Measurements from ENCODE around the gene ZNF444. TPM values are rescaled to one million over a fixed set of nuclear protein-coding genes. Genes with fewer than 3 reads are reported as not detected.
"Not testable (repeated sequence)": the region's sequence is repeated elsewhere in the genome, so short reads cannot be mapped to it uniquely, and the experiment has no call there.

The ZNF444 gene
- total RNA-seq, 1 donor from 2014 or later = 19.2 TPM

DNA sequence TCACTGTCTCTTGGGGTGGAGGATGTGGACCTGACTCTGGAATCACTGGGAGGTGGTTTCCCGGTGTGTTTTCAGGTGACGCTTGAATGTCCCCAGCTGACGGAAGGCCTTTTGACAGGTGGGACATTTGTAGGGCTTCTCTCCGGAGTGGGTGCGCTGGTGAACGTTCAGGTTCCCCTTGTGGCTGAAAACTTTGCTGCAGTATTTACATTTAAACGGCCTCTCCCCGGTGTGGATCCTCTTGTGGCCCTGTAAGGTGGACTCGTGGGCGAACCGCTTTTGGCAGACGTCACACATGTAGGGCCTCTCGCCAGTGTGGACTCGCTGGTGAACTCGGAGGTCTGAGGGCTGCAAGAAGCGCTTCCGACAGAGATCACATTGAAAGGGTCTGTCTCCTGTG, 48.7 kb downstream of the ZNF444 start:
- no peak for DNase-seq
- no peak overlapping the region for H3K4me3 ChIP-seq
- intact Hi-C loops (cut with micrococcal nuclease) = no loop called here
- no peaks in the 10 kb centered on the region for H3K4me1 ChIP-seq
- H3K27me3 ChIP-seq (ENCODE audit: low read depth) = peaks cover 21% of the 10 kb centered on the region
- TF ChIP-seq, protein P1, sequence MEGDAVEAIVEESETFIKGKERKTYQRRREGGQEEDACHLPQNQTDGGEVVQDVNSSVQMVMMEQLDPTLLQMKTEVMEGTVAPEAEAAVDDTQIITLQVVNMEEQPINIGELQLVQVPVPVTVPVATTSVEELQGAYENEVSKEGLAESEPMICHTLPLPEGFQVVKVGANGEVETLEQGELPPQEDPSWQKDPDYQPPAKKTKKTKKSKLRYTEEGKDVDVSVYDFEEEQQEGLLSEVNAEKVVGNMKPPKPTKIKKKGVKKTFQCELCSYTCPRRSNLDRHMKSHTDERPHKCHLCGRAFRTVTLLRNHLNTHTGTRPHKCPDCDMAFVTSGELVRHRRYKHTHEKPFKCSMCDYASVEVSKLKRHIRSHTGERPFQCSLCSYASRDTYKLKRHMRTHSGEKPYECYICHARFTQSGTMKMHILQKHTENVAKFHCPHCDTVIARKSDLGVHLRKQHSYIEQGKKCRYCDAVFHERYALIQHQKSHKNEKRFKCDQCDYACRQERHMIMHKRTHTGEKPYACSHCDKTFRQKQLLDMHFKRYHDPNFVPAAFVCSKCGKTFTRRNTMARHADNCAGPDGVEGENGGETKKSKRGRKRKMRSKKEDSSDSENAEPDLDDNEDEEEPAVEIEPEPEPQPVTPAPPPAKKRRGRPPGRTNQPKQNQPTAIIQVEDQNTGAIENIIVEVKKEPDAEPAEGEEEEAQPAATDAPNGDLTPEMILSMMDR (IDR thresholded peaks at IDR 0.05; ENCODE audit: borderline replicate concordance) = no peak
- H3K9me3 ChIP-seq (replicated peaks) = no peaks in the 10 kb centered on the region
- no peak overlapping the region for H3K27ac ChIP-seq (replicated peaks)
- H3K36me3 ChIP-seq = no peaks in the 10 kb centered on the region

- DNase-seq = no peak
- Histone ChIP-seq H3K9me3 (replicated peaks) (no peaks in the 10 kb centered on the region), H3K27ac (replicated peaks) (no peak overlapping the region), H3K36me3 (no peaks in the 10 kb centered on the region), H3K4me1 (no peaks in the 10 kb centered on the region), H3K4me3 (no peak overlapping the region), H3K27me3 (ENCODE audit: low read depth) (peaks cover 17% of the 10 kb centered on the region)
- TF ChIP-seq, protein P1 (IDR thresholded peaks at IDR 0.05; ENCODE audit: borderline replicate concordance) = no peak
- intact Hi-C loops (cut with micrococcal nuclease) = no loop called here
Observed at GRCh38 chr19:56191115-56191514, 50.0 kb downstream of the ZNF444 start.

GRCh38 chr19:56191711-56192110, 50.6 kb downstream of the ZNF444 start:
- intact Hi-C loops (cut with micrococcal nuclease) = no loop called here
- Histone ChIP-seq H3K27ac (replicated peaks) (no peak overlapping the region), H3K36me3 (no peaks in the 10 kb centered on the region), H3K4me1 (no peaks in the 10 kb centered on the region), H3K4me3 (no peak overlapping the region), H3K27me3 (ENCODE audit: low read depth) (peaks cover 11% of the 10 kb centered on the region), H3K9me3 (replicated peaks) (no peaks in the 10 kb centered on the region)
- no peak for DNase-seq
- TF ChIP-seq, protein P1 (IDR thresholded peaks at IDR 0.05; ENCODE audit: borderline replicate concordance) = no peak

- no peak for DNase-seq
- no peaks in the 10 kb centered on the region for H3K9me3 ChIP-seq (replicated peaks)
- no peak overlapping the region for H3K4me3 ChIP-seq
- intact Hi-C loops (cut with micrococcal nuclease) = no loop called here
- no peaks in the 10 kb centered on the region for H3K36me3 ChIP-seq
- TF ChIP-seq, protein P1 (IDR thresholded peaks at IDR 0.05; ENCODE audit: borderline replicate concordance) = no peak
- no peaks in the 10 kb centered on the region for H3K4me1 ChIP-seq
- H3K27me3 ChIP-seq (ENCODE audit: low read depth) = peaks cover 5% of the 10 kb centered on the region
- H3K27ac ChIP-seq (replicated peaks) = no peak overlapping the region
Observed at GRCh38 chr19:56193981-56194640, 53.0 kb downstream of the ZNF444 start.

DNA sequence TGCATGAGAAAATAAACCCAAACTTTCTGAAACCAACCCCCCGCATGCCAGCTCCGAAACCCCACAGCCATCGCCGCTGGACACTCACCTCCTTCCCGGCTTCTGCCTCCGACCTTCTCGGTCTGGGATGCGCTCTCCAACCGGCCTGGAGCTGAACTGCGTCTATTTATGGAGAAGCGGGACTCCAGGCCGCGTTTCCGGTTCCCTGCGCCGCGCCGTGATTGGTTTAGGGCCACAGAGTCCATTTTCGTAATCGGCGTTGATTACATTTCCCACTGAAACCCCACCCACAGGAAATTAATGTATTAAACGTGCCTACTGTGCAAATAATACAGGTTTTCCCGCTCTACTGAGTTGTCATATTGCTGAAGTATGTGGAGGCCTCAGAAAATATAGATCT, 56.6 kb downstream of the ZNF444 start, which contains the start of gene ZSCAN5B:
ZSCAN5B (minus strand) TSS at position 138 of the 400 bp plus-strand sequence. CDS start 4,731 bp downstream, outside the sequence.
- H3K4me1 ChIP-seq; H3K27ac ChIP-seq (replicated peaks); H3K4me3 ChIP-seq; intact Hi-C loops (cut with micrococcal nuclease); DNase-seq; H3K36me3 ChIP-seq; H3K27me3 ChIP-seq (ENCODE audit: low read depth); H3K9me3 ChIP-seq (replicated peaks): not testable (repeated sequence)

DNA sequence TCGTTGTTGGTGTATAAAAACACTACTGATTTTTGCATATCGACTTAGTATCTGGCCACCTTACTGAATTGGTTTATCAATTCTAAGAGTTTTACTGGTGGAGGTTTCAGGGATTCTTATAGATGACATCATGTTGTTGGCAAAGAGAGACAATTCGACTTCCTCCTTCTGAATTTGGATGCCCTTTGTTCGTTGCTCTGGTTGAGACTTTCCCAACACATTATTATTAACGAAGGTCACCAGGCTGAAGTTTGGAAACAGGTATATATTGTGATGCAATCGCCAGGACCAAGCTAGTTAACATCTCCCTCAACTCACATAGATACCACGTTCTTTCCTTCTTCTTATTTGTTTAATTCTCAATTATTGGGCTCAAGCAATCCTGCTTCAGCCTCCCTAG, 58.6 kb downstream of the ZNF444 start:
- Histone ChIP-seq H3K36me3 (no peaks in the 10 kb centered on the region), H3K27ac (replicated peaks) (no peak overlapping the region), H3K4me3 (no peak overlapping the region), H3K4me1 (no peaks in the 10 kb centered on the region), H3K27me3 (ENCODE audit: low read depth) (peaks cover 13% of the 10 kb centered on the region), H3K9me3 (replicated peaks) (no peaks in the 10 kb centered on the region)
- DNase-seq = no peak
- intact Hi-C loops (cut with micrococcal nuclease) = no loop called here
- TF ChIP-seq, protein P1 (IDR thresholded peaks at IDR 0.05; ENCODE audit: borderline replicate concordance) = no peak
